Motor neuron (in vitro differentiated cells): ENCODE measurements around the gene ATP5F1A. TPM values are rescaled to one million over a fixed set of nuclear protein-coding genes. Genes with fewer than 3 reads are reported as not detected.
"Not testable (repeated sequence)": the region's sequence is repeated elsewhere in the genome, so short reads cannot be mapped to it uniquely, and the experiment has no call there.

Experiments
- ATAC-seq, 8 experiments: fragments of 200-7000 bp; cut with Tn5 transposase; replicated peaks in 6 of 8; 2 replicates each; pipeline ENCODE4 v1.8.0; 2021; ENCODE audit warnings: mild to moderate bottlenecking in 8 of 8, moderate library complexity in 8 of 8
- H3K27ac ChIP-seq, 2 donors: fragments of 250-450 bp; sonication (Bioruptor Pico); 2 replicates each; pipeline ENCODE4 v1.9.0; 2021; ENCODE audit warnings: antibody characterized with exemption in 2 of 2, mild to moderate bottlenecking in 2 of 2, moderate library complexity in 1 of 2
- H3K4me1 ChIP-seq, 2 donors: fragments of 250-450 bp; sonication (Bioruptor Pico); replicated peaks in 1 of 2; 2 replicates each; pipeline ENCODE4 v1.6.1; 2021; ENCODE audit warnings: antibody characterized with exemption in 2 of 2, mild to moderate bottlenecking in 2 of 2, moderate library complexity in 1 of 2
- H3K4me3 ChIP-seq, 5 donors: fragments of 250-450 bp; sonication (Bioruptor Pico); 2 replicates each; pipeline ENCODE4 v1.9.0; 2021; ENCODE audit warnings: antibody characterized with exemption in 5 of 5, mild to moderate bottlenecking in 5 of 5, moderate library complexity in 4 of 5
- WGBS, 10 experiments: fragments of 450-650 bp; shearing (Covaris generic); methylation state at CpG; one replicate each; pipeline ENCODE4 v1.0.0; 2022; 5-methylcytosine and 5-hydroxymethylcytosine counted together
- in situ Hi-C, 9 experiments: fragments of 400-800 bp; cut with MboI; loops; one replicate each; pipeline ENCODE4 v1.15.0; 2021; ENCODE audit warnings: low sequenced_read_pairs in 9 of 9, low pct_unique_long_range_greater_than_20kb in 2 of 9; ENCODE audit not compliant: unreplicated experiment in 9 of 9
- total RNA-seq, 8 experiments: library from RNA; unstranded; fragments of 300-600 nt; gene quantifications; 2 replicates each; pipeline versions ENCODE4 v1.2.3 to v1.2.4, GENCODE V29; 2022

ATP5F1A gene
- total RNA-seq, 8 experiments from 2014 or later: 396 to 592 (median 541) TPM

- no peak for ATAC-seq
- H3K27ac ChIP-seq: no peak overlapping the region
- 85 to 100% (median 96%) methylated on average over 1 to 7 of the region's 8 CpGs; no CpG with 5 or more reads in 2 of the 10 experiments for WGBS, 10 experiments
- in situ Hi-C loops: no loop called here
- H3K4me3 ChIP-seq: no peak overlapping the region
- H3K4me1 ChIP-seq: peaks cover 12 to 15% of the 10 kb centered on the region in 2 donors
Measured at GRCh38 chr18:46099463-46099862, 1.4 kb upstream of the ATP5F1A start.

DNA sequence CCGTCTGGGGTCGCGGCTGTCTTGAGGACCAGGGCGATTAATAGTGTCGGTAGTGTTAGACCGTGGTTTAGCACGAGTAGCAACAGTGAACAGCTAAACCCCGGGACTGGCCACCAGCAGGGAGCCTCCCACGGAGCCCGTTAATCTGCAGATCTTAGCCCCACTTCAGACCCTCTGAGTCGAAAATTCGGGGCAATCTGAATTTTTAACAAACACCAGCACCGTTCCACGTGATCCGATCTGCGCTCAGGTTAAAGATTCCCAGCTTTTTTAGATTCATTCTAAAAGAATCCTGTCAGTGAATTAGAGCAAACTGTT, 479 bp upstream of the ATP5F1A start:
- peak overlapping the region; percentile 92 to 100 (median 97) for H3K4me3 ChIP-seq
- H3K4me1 ChIP-seq: peaks cover 12% of the 10 kb centered on the region in 2 donors
- ATAC-seq: no peak
- WGBS, 10 experiments: 0 to 20% (median 10%) methylated on average over 1 to 12 of the region's 16 CpGs; no CpG with 5 or more reads in 2 of the 10 experiments
- in situ Hi-C loops: no loop called here
- peak overlapping the region; percentile 96 to 99 for H3K27ac ChIP-seq

GRCh38 chr18:46097431-46097800, 680 bp downstream of the ATP5F1A start:
- in situ Hi-C loops: no loop called here
- ATAC-seq: no peak
- Histone ChIP-seq H3K4me1 (peaks cover 12% of the 10 kb centered on the region in 2 donors), H3K4me3 (peak overlapping the region; percentile 92 to 100 (median 97)), H3K27ac (peak overlapping the region; percentile 96 to 99)
- 0 to 2% (median 0%) methylated on average over 2 to 7 of the region's 8 CpGs; no CpG with 5 or more reads in 3 of the 10 experiments for WGBS, 10 experiments

DNA sequence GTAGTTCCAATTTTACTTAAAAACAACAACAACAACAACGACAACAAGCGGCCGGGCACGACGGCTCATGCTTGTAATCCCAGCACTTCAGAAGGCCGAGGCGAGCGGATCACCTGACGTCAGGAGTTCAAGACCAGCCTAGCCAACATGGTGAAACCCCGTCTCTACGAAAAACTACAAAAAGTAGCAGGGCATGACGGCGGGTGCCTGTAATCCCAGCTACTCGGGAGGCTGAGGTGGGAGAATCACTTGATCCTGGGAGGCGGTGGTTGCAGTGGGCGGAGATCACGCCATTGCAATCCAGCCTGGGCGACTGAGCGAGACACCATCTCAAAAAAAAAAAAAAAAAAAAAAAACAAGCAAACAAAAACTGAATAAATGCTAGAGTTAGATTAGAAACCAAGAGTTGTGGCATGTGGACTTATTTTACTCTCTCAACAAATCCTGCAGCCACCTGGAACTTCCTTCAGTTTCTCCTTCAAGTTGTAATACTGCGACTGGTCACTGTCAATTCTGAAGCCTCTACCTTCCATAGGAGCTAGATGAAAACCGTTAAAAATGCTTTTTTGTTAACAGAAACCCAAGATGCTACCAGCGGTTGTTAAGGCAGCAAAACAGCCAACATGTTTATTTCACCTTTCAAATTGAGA, 1.3 kb downstream of the ATP5F1A start:
- peaks cover 12% of the 10 kb centered on the region in 2 donors for H3K4me1 ChIP-seq
- WGBS, 10 experiments: 3 to 52% (median 28%) methylated on average over 4 to 21 of the region's 22 CpGs
- in situ Hi-C loops: no loop called here

GRCh38 chr18:46095532-46095931, 2.6 kb downstream of the ATP5F1A start:
- in situ Hi-C loops: no loop called here
- Histone ChIP-seq H3K4me3 (no peak overlapping the region), H3K27ac (no peak overlapping the region), H3K4me1 (peaks cover 12% of the 10 kb centered on the region in 2 donors)
- 93 to 100% (median 100%) methylated on average over 1 to 7 of the region's 10 CpGs; no CpG with 5 or more reads in 3 of the 10 experiments for WGBS, 10 experiments
- no peak for ATAC-seq

More for the DNA sequence above, 1.3 kb downstream of the ATP5F1A start:
- Histone ChIP-seq H3K27ac (peak overlapping the region; percentile 96 to 99), H3K4me3 (peak overlapping the region; percentile 92 to 100 (median 97))
- no peak for ATAC-seq

DNA sequence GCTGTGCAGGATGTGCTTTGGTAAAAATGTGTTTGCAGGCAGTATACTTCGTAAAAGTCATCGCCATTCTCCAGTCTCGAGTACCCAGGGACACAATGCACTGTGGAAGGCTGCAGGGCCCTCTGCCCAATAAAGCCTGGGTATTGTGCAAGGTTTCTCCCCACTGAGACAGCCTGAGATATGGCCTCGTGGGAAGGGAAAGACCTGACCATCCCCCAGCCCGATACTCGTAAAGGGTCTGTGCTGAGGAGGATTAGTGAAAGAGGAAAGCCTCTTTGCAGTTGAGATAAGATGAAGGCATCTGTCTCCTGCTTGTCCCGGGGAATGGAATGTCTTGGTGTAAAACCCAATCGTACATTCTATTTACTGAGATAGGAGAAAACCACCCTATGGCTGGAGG, 9.6 kb downstream of the ATP5F1A start:
- in situ Hi-C loops, ATAC-seq, H3K4me3 ChIP-seq, H3K27ac ChIP-seq, H3K4me1 ChIP-seq: not testable (repeated sequence)
- WGBS, 10 experiments: 86 to 97% (median 90%) methylated on average over 1 to 8 of the region's 8 CpGs; no CpG with 5 or more reads in 3 of the 10 experiments

GRCh38 chr18:46084431-46084830, 13.7 kb downstream of the ATP5F1A start:
- in situ Hi-C loops: no loop called here
- ATAC-seq: no peak

DNA sequence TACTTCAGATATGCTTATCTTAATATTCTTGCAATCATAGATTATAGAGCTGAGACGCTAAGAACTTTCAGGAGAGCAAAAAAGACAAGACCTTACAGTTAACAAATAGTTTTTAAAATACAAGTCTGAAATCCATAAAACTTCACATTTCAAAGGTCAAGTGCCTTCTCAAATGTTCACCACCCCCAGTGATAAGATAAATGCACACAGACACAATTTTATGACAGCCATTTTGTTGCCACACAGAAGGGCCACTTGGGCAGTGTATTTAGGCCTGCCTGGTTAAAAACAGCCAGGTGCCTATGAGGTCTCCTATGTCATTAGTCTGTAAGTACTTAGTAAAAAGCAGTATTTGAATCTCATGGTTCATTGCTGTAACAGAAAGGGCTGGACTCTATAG, 17.9 kb downstream of the ATP5F1A start:
- WGBS, 10 experiments: 86 to 100% (median 100%) methylated on average over 1 of the region's 1 CpG; no CpG with 5 or more reads in 1 of the 10 experiments
- in situ Hi-C loops: no loop called here
- H3K4me3 ChIP-seq: no peak overlapping the region
- ATAC-seq: no peak
- no peak overlapping the region for H3K27ac ChIP-seq
- no peaks in the 10 kb centered on the region for H3K4me1 ChIP-seq

More at GRCh38 chr18:46084431-46084830, 13.7 kb downstream of the ATP5F1A start:
- Histone ChIP-seq H3K4me1 (no peaks in the 10 kb centered on the region), H3K27ac (no peak overlapping the region), H3K4me3 (no peak overlapping the region)
- 76 to 100% (median 94%) methylated on average over 1 to 2 of the region's 2 CpGs; no CpG with 5 or more reads in 1 of the 10 experiments for WGBS, 10 experiments

DNA sequence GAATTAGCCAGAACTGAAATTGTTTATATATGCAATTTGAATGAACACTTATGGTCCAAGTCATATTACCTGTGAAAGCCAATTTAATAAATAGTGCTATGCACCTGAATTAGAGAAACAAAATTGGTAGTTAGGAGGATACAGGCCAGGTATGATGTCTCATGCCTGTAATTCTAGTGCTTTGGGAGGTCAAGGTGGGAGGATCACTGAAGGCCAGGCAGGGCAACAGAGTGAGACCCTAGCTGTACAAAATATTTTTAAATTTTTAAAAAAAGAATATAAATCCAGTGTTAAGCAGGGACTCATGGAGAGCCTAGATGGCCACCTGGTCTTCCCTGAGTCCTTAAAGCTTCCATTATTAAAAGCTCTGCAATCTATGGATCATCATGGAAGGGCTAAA, 18.8 kb downstream of the ATP5F1A start:
- in situ Hi-C loops: no loop called here
- Histone ChIP-seq H3K27ac (no peak overlapping the region), H3K4me1 (no peaks in the 10 kb centered on the region), H3K4me3 (no peak overlapping the region)
- ATAC-seq: no peak

GRCh38 chr18:46073474-46074331, 24.4 kb downstream of the ATP5F1A start:
- in situ Hi-C loops: loop anchor here in 2 of 9 experiments (25.0 kb wide), 1 partner anchor 411 kb away; no protein-coding TSS in a partner anchor
- Histone ChIP-seq H3K4me1 (no peaks in the 10 kb centered on the region), H3K27ac (no peak overlapping the region), H3K4me3 (no peak overlapping the region)
- ATAC-seq: peak; percentile 8 to 52 (median 40)
- WGBS, 10 experiments: 10 to 67% (median 27%) methylated on average over 2 to 9 of the region's 9 CpGs

- Histone ChIP-seq H3K27ac (no peak overlapping the region), H3K4me1 (no peaks in the 10 kb centered on the region), H3K4me3 (no peak overlapping the region)
- 83 to 100% (median 94%) methylated on average over 2 to 3 of the region's 3 CpGs; no CpG with 5 or more reads in 5 of the 10 experiments for WGBS, 10 experiments
- in situ Hi-C loops: loop anchor here in 2 of 9 experiments (25.0 kb wide), 1 partner anchor 411 kb away; no protein-coding TSS in a partner anchor
- no peak for ATAC-seq
Measured at GRCh38 chr18:46072959-46073358, 25.1 kb downstream of the ATP5F1A start.

GRCh38 chr18:46072376-46072867, 25.7 kb downstream of the ATP5F1A start:
- Histone ChIP-seq H3K4me1 (no peaks in the 10 kb centered on the region), H3K4me3 (peak overlapping the region; percentile 63 to 81 (median 73)), H3K27ac (no peak overlapping the region)
- WGBS, 10 experiments: 0 to 62% (median 20%) methylated on average over 1 to 13 of the region's 25 CpGs; no CpG with 5 or more reads in 4 of the 10 experiments
- in situ Hi-C loops: loop anchor here in 2 of 9 experiments (25.0 kb wide), 1 partner anchor 410 kb away; no protein-coding TSS in a partner anchor
- ATAC-seq: peak in 7 of 8 experiments; percentile 3 to 19 (median 10)
